Inflammatory macrophage (primary cell): Measurements from ENCODE around the gene TEX47.
A peak's percentile ranks its signal among the peaks of the same experiment; 100 is the strongest.

Source experiments
- DNase-seq, 2 donors: peaks; one replicate each; pipeline ENCODE4 v3.0.0-alpha.2; 2020 to 2022
- total RNA-seq, 18 experiments: gene quantifications; one replicate each; lab custom pipeline; 2026; ENCODE audit warnings: mixed read lengths in 6 of 18, inconsistent platforms in 2 of 18; lab: John Stamatoyannopoulos, UW

Gene TEX47
- total RNA-seq, result 0 reads per million in 18 experiments

GRCh38 chr7:88795553-88795952 lies at the start of gene TEX47:
TSS of gene TEX47 (minus strand) at chr7:88795737. CDS start at chr7:88794942, 795 bp downstream.
- no peak for DNase-seq

GRCh38 chr7:88845091-88845490 lies 49.6 kb upstream of the TEX47 start:
- no peak for DNase-seq

- no peak for DNase-seq
Observed at GRCh38 chr7:88842201-88842600, 46.7 kb upstream of the TEX47 start.

- peak; percentile 37 to 57 for DNase-seq
Observed at GRCh38 chr7:88835147-88835728, 39.7 kb upstream of the TEX47 start.

GRCh38 chr7:88826222-88826621 lies 30.7 kb upstream of the TEX47 start:
- DNase-seq, result no peak

GRCh38 chr7:88818552-88818951 lies 23.0 kb upstream of the TEX47 start:
- DNase-seq, result no peak

- DNase-seq, result no peak
Observed at GRCh38 chr7:88806280-88807037, 10.9 kb upstream of the TEX47 start.

- DNase-seq, result no peak
Observed at GRCh38 chr7:88801046-88801445, 5.5 kb upstream of the TEX47 start.

GRCh38 chr7:88792361-88792760 lies 3.2 kb downstream of the TEX47 start:
- DNase-seq, result no peak

GRCh38 chr7:88791891-88792290 lies 3.6 kb downstream of the TEX47 start:
- no peak for DNase-seq

GRCh38 chr7:88789480-88790064 lies 6.0 kb downstream of the TEX47 start:
- DNase-seq, result peak in 1 of 2 donors; percentile 11

- DNase-seq, result no peak
Observed at GRCh38 chr7:88787777-88788176, 7.8 kb downstream of the TEX47 start.

- no peak for DNase-seq
Observed at GRCh38 chr7:88775838-88776237, 19.7 kb downstream of the TEX47 start.

- no peak for DNase-seq
Observed at GRCh38 chr7:88772776-88773175, 22.8 kb downstream of the TEX47 start.

- no peak for DNase-seq
Observed at GRCh38 chr7:88771417-88771816, 24.1 kb downstream of the TEX47 start.

- no peak for DNase-seq
Observed at GRCh38 chr7:88761779-88762178, 33.8 kb downstream of the TEX47 start.

GRCh38 chr7:88760136-88760515 lies 35.4 kb downstream of the TEX47 start:
- no peak for DNase-seq

- no peak for DNase-seq
Observed at GRCh38 chr7:88759230-88760135, 36.1 kb downstream of the TEX47 start, which contains the start of gene ZNF804B. TSS of gene ZNF804B (plus strand) at chr7:88759700. CDS start at chr7:88759977, 277 bp downstream.

- no peak for DNase-seq
Observed at GRCh38 chr7:88758381-88759229, 36.9 kb downstream of the TEX47 start.

GRCh38 chr7:88757371-88757770 lies 38.2 kb downstream of the TEX47 start:
- DNase-seq, result no peak

GRCh38 chr7:88756802-88757201 lies 38.7 kb downstream of the TEX47 start:
- no peak for DNase-seq

- no peak for DNase-seq
Observed at GRCh38 chr7:88746126-88746525, 49.4 kb downstream of the TEX47 start.
